ENCODE results near the gene EPAS1. TPM values are rescaled to one million over a fixed set of nuclear protein-coding genes. Genes with fewer than 3 reads are reported as not detected.

The EPAS1 gene
- total and polyA plus RNA-seq, 2 of the 8 experiments (the other 6 are each of a cell fraction or from before 2014, with no cell fraction given), result 2.0 to 4.9 TPM

- no peak for TF ChIP-seq CTCF (IDR thresholded peaks at IDR 0.05; ENCODE audit: control extremely low read depth in 1 of 3, insufficient read depth in 1 of 3, low read depth in 1 of 3, low read length in 3 of 3)
- TF ChIP-seq CEBPB (IDR thresholded peaks at IDR 0.05; ENCODE audit: low read depth, low read length), result 0 out of 2 replicates have a peak, but pooled peaks have one; percentile 45
- peak; percentile 34; the same call in 1 of the 2 replicates for TF ChIP-seq TBP (IDR thresholded peaks at IDR 0.05; ENCODE audit: low read depth, low read length)
- no peak for TF ChIP-seq JUN (IDR thresholded peaks at IDR 0.05; ENCODE audit: low read depth, low read length)
- no peak for TF ChIP-seq GTF2F1 (IDR thresholded peaks at IDR 0.05; ENCODE audit: borderline replicate concordance, low read depth, low read length)
- no peak for TF ChIP-seq BACH1 (IDR thresholded peaks at IDR 0.05; ENCODE audit: low read length)
- no peak for TF ChIP-seq POLR2AphosphoS5 (IDR thresholded peaks at IDR 0.05; ENCODE audit: low read depth, low read length)
- TF ChIP-seq, protein P1, sequence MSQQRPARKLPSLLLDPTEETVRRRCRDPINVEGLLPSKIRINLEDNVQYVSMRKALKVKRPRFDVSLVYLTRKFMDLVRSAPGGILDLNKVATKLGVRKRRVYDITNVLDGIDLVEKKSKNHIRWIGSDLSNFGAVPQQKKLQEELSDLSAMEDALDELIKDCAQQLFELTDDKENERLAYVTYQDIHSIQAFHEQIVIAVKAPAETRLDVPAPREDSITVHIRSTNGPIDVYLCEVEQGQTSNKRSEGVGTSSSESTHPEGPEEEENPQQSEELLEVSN (IDR thresholded peaks at IDR 0.05), result peak; percentile 82
- peak; percentile 36; the same call in 1 of the 2 replicates for TF ChIP-seq TAF1 (IDR thresholded peaks at IDR 0.05; ENCODE audit: low read depth, low read length)
- 0 out of 4 replicates have a peak, but pooled peaks of 1 of the 2 experiments have one; percentile 14 for TF ChIP-seq HDAC2 (IDR thresholded peaks at IDR 0.05; ENCODE audit: borderline replicate concordance in 1 of 2, low read depth in 2 of 2, low read length in 2 of 2)
- 0 out of 2 replicates have a peak, but pooled peaks have one; percentile 21 for TF ChIP-seq TEAD4 (IDR thresholded peaks at IDR 0.05; ENCODE audit: low read depth, low read length)
- no peak for TF ChIP-seq ASH2L (IDR thresholded peaks at IDR 0.05; ENCODE audit: low read length)
- TF ChIP-seq KDM5A (IDR thresholded peaks at IDR 0.05; ENCODE audit: low read length), result no peak
- TF ChIP-seq PHF8 (conservative IDR thresholded peaks at IDR 0.05; ENCODE audit: low read depth, low read length), result 0 out of 2 replicates have a peak, but pooled peaks have one; percentile 28
- TF ChIP-seq MAX (IDR thresholded peaks at IDR 0.05), result peak; percentile 80
- no peak for TF ChIP-seq JUND (IDR thresholded peaks at IDR 0.05; ENCODE audit: low read length)
- no peak for TF ChIP-seq SIX5 (IDR thresholded peaks at IDR 0.05; ENCODE audit: low read depth, low read length)
- 0 out of 4 replicates have a peak, but pooled peaks of 1 of the 2 experiments have one; percentile 47 for TF ChIP-seq SIN3A (conservative IDR thresholded peaks at IDR 0.05 in 1 of 2, IDR thresholded peaks at IDR 0.05 in 1 of 2; ENCODE audit: low read depth in 1 of 2, low read length in 2 of 2)
- no peak for TF ChIP-seq CTBP2 (IDR thresholded peaks at IDR 0.05; ENCODE audit: borderline replicate concordance, insufficient read depth, insufficient read length, low read length)
- no peak for TF ChIP-seq SP2 (IDR thresholded peaks at IDR 0.05; ENCODE audit: low read length)
These were observed at the start of gene EPAS1 (continued) for GRCh38 chr2:46296840-46297545.
